Endothelial cell of umbilical vein (primary cell): ENCODE data around the gene CCN5. TPM values are rescaled to one million over a fixed set of nuclear protein-coding genes. Genes with fewer than 3 reads are reported as not detected.
A peak's percentile ranks its signal among the peaks of the same experiment; 100 is the strongest.

Experiments
- BruUV-seq: library from RNA; stranded (reverse); fragments of 400-500 nt; replicated peaks from 2 replicates; lab custom pipeline; 2021; lab: Mats Ljungman, UMichigan
- CTCF ChIA-PET: fragments of 300-600, 350-600 bp; sonication (Branson Sonifier 250); formaldehyde crosslinking; loops from one replicate; lab custom pipeline; 2021; ENCODE audit warnings: antibody characterized with exemption, inconsistent platforms; lab: Charles Lee
- POLR2A ChIA-PET: fragments of 300-600, 350-600 bp; sonication (Branson Sonifier 250); formaldehyde crosslinking; loops from one replicate; lab custom pipeline; 2021; ENCODE audit warnings: antibody characterized with exemption, inconsistent platforms; lab: Charles Lee
- DNase-seq: peaks from one replicate; pipeline ENCODE4 v3.0.0-alpha.2; 2011; ENCODE audit warnings: low read depth, low spot score
- FAIRE-seq: peaks from 2 replicates; lab custom pipeline; 2011; peaks lifted over from hg19 to GRCh38; lab: Jason Lieb, UNC
- H2AFZ ChIP-seq: 2 replicates; pipeline ENCODE4 v1.6.0; 2012; ENCODE audit warnings: low read depth, low read length, control low read depth, inconsistent platforms
- H3K27ac ChIP-seq: 2 replicates; pipeline ENCODE4 v1.5.1; 2011; ENCODE audit warnings: low read depth, mild to moderate bottlenecking, control low read depth, low read length, moderate library complexity; ENCODE audit not compliant: insufficient read depth
- H3K27me3 ChIP-seq, 2 experiments: 2 replicates each; pipeline versions ENCODE4 v1.6.0 to v1.6.1; 2011; ENCODE audit warnings: low read length in 2 of 2, mixed read lengths in 1 of 2; ENCODE audit not compliant: control insufficient read depth in 2 of 2, insufficient read depth in 2 of 2
- H3K36me3 ChIP-seq, 2 experiments: 2 replicates in 1 of 2; 3 replicates in 1 of 2; pipeline ENCODE4 v1.5.1; 2011; ENCODE audit warnings: low read length in 2 of 2, mild to moderate bottlenecking in 1 of 2, moderate library complexity in 1 of 2; ENCODE audit not compliant: control insufficient read depth in 2 of 2, insufficient read depth in 2 of 2; ENCODE audit errors: extremely low read depth in 1 of 2
- H3K4me1 ChIP-seq: 3 replicates; pipeline ENCODE4 v1.5.1; 2011; ENCODE audit warnings: mild to moderate bottlenecking, low read length; ENCODE audit not compliant: control insufficient read depth, insufficient read depth; ENCODE audit errors: extremely low read depth
- H3K4me2 ChIP-seq: 2 replicates; pipeline ENCODE4 v1.6.1; 2011; ENCODE audit warnings: low read length, control low read depth, mixed read lengths; ENCODE audit not compliant: insufficient read depth
- H3K4me3 ChIP-seq, 3 experiments: fragments of 200-600 bp in 1 of 3; sonication (generic), shearing (Covaris generic) in 1 of 3; replicated peaks in 1 of 3; 2 replicates each; pipeline ENCODE4 v1.5.1; 2011 to 2016; ENCODE audit warnings: control low read depth in 3 of 3, low read length in 3 of 3, mild to moderate bottlenecking in 2 of 3, inconsistent platforms in 1 of 3, low read depth in 1 of 3, moderate library complexity in 1 of 3; ENCODE audit not compliant: insufficient read depth in 1 of 3
- H3K79me2 ChIP-seq: 2 replicates; pipeline ENCODE4 v1.6.0; 2012; ENCODE audit warnings: low read length, inconsistent platforms; ENCODE audit not compliant: control insufficient read depth, insufficient read depth
- H3K9ac ChIP-seq: replicated peaks from 2 replicates; pipeline ENCODE3; 2011; ENCODE audit warnings: low read length, control low read depth; ENCODE audit not compliant: insufficient read depth; ENCODE audit errors: extremely low read depth
- H3K9me1 ChIP-seq: replicated peaks from 3 replicates; pipeline ENCODE4 v1.6.0; 2011; ENCODE audit warnings: mild to moderate bottlenecking, low read length; ENCODE audit not compliant: control insufficient read depth, insufficient read depth; ENCODE audit errors: extremely low read depth
- H3K9me3 ChIP-seq: replicated peaks from 2 replicates; pipeline ENCODE4 v1.5.1; 2012; ENCODE audit warnings: low read length, inconsistent platforms; ENCODE audit not compliant: control insufficient read depth, insufficient read depth
- H4K20me1 ChIP-seq: replicated peaks from 2 replicates; pipeline ENCODE3; 2011; ENCODE audit warnings: mild to moderate bottlenecking, low read length; ENCODE audit not compliant: control insufficient read depth, insufficient read depth; ENCODE audit errors: extremely low read depth
- CTCF ChIP-seq, 2 donors: IDR thresholded peaks; 1 replicate in 1 of 2; 2 replicates in 1 of 2; pipeline ENCODE4 v1.5.1; 2011; ENCODE audit warnings: low read length in 2 of 2, mild to moderate bottlenecking in 2 of 2, moderate library complexity in 2 of 2, control low read depth in 1 of 2, inconsistent platforms in 1 of 2, low read depth in 1 of 2; ENCODE audit not compliant: insufficient read depth in 1 of 2; ENCODE audit errors: extremely low read depth in 1 of 2
- EZH2 ChIP-seq: IDR thresholded peaks from 2 replicates; pipeline ENCODE4 v1.6.1; 2012; ENCODE audit warnings: borderline replicate concordance, low read depth, mild to moderate bottlenecking, moderate library complexity, low read length, inconsistent platforms; ENCODE audit not compliant: severe bottlenecking
- FOS ChIP-seq: IDR thresholded peaks from 2 replicates; pipeline ENCODE4 v1.6.1; 2011; ENCODE audit warnings: mild to moderate bottlenecking, low read length, moderate library complexity, borderline replicate concordance; ENCODE audit not compliant: insufficient read depth
- GATA2 ChIP-seq: IDR thresholded peaks from 2 replicates; pipeline ENCODE4 v1.7.0; 2011; ENCODE audit warnings: low read depth, mild to moderate bottlenecking, moderate library complexity, mixed read lengths, low read length; ENCODE audit not compliant: insufficient read length, insufficient read depth
- JUN ChIP-seq: IDR thresholded peaks from 2 replicates; pipeline ENCODE4 v1.6.1; 2011; ENCODE audit warnings: borderline replicate concordance, low read depth; ENCODE audit not compliant: insufficient read length, insufficient read depth
- MAX ChIP-seq: IDR thresholded peaks from 2 replicates; pipeline ENCODE4 v1.6.1; 2011; ENCODE audit not compliant: insufficient read depth, insufficient read length
- MYC ChIP-seq: IDR thresholded peaks from one replicate; pipeline ENCODE4 v1.6.1; 2011; ENCODE audit warnings: mild to moderate bottlenecking, low read depth, low read length
- POLR2AphosphoS5 ChIP-seq: IDR thresholded peaks from 2 replicates; pipeline ENCODE4 v1.6.1; 2012; ENCODE audit warnings: low read depth, mild to moderate bottlenecking, control low read depth, low read length, moderate library complexity; ENCODE audit not compliant: insufficient read depth
- dilution Hi-C: fragments of 300-500 bp; cut with MboI; formaldehyde crosslinking; loops from one replicate; pipeline ENCODE4 v1.15.0; 2019; ENCODE audit warnings: low sequenced_read_pairs; ENCODE audit not compliant: extremely low pct_ligation_motif_present
- intact Hi-C: fragments of 100-400 bp; cut with micrococcal nuclease; formaldehyde crosslinking; loops from one replicate; pipeline ENCODE4 v1.10.0; 2022
- polyA plus RNA-seq, 4 experiments: library from polyadenylated mRNA; depleted of rRNA in 3 of 4; stranded (reverse) in 3 of 4; unstranded in 1 of 4; fragments of >200 nt; gene quantifications; 2 replicates each; pipeline versions ENCODE4 v1.2.1 to v1.2.3, GENCODE V29; 2011 to 2012; ENCODE audit warnings: missing spikeins in 1 of 4
- total RNA-seq: library from RNA; stranded (reverse); gene quantifications from 2 replicates; pipeline ENCODE4 v1.2.3, GENCODE V29; 2021

CCN5 gene
- total and polyA plus RNA-seq, 2 donors (not counting 3 experiments of a cell fraction or from before 2014, with no cell fraction given): 0.03 TPM; not detected in 1

- Histone ChIP-seq H3K27ac (no peak overlapping the region), H4K20me1 (no peaks in the 10 kb centered on the region), H3K9me1 (no peaks in the 10 kb centered on the region), H3K4me3 (peak overlapping the region in 2 of 3 experiments; percentile 29 to 35), H2AFZ (peak overlapping the region; percentile 67), H3K9ac (no peak overlapping the region), H3K79me2 (no peaks in the 10 kb centered on the region), H3K9me3 (no peaks in the 10 kb centered on the region), H3K36me3 (no peaks in the 10 kb centered on the region), H3K4me1 (peaks cover 4% of the 10 kb centered on the region), H3K4me2 (peak overlapping the region; percentile 67), H3K27me3 (peaks cover 14 to 15% of the 10 kb centered on the region in 2 experiments)
- no peak for TF ChIP-seq CTCF (IDR thresholded peaks at IDR 0.05; ENCODE audit: extremely low read depth in 1 of 2, insufficient read depth in 1 of 2, low read depth in 1 of 2, low read length in 2 of 2)
- no peak for TF ChIP-seq FOS
- TF ChIP-seq EZH2: no peak
- no peak for TF ChIP-seq MAX
- TF ChIP-seq POLR2AphosphoS5: no peak
- no peak for TF ChIP-seq GATA2
- TF ChIP-seq JUN: no peak
- TF ChIP-seq MYC: no peak
- DNase-seq (no peak), FAIRE-seq (no peak)
- no TSS peak for BruUV-seq
- POLR2A ChIA-PET: no interaction called here
- intact Hi-C loops: loop anchor here (1.0 to 5.0 kb wide), 3 partner anchors 121 to 359 kb away; no protein-coding TSS in a partner anchor
- dilution Hi-C loops: no loop called here
- CTCF ChIA-PET: interaction anchor here (0.6 to 5.0 kb wide), 26 partner anchors 8 to 630 kb away, joined by 3 to 106 read pairs (median 4); no protein-coding TSS in a partner anchor
Measured at GRCh38 chr20:44746367-44747165, 31.4 kb downstream of the CCN5 start.
